HG03095 (cell line): ENCODE data around the gene PDXP.

Experiments
- ATAC-seq: cut with Tn5 transposase; IDR thresholded peaks from one replicate; pipeline ENCODE4 v1.9.1; 2021; ENCODE audit warnings: moderate library complexity; ENCODE audit not compliant: unreplicated experiment

The PDXP gene

DNA sequence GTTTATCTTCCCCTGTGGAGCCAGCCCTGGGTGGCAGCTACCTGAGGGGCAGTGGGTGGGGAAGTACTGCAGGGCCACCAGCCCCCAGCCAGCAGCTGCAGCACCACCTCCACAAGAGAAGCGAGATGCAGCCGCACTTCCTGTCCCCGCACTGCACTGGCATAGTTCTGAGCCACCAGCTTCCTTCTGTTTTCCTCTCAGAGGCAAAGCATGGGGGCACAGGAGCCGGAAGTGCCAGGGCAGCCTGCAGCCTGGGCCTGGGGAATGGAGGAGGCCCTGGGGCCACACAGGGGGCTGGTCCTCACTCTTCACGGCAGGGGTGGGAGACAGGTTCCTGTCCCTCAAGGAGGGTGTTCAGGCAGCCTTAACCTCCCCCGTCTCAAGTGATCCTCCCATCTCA lies 31.0 kb upstream of the PDXP start:
- ATAC-seq = no peak

DNA sequence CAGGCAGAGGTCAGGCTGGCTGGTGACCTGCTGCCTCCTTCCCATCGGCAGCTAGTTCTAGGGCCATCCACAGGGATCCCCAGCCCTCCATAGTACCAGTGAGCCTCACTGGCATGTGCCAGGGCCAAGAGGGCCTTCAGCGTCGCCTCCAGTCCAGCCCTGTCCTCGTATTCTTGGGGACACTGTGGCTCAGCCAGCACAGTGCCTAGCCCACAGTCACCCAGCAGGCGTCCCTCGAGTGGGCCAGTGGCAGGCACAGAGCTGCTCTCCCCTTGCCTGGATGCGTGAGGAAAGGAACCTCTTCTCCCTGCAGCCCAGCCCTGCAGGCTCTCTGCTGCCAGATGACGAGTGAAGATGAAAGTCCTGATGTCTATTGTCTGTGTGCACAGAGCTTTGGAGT lies 29.7 kb upstream of the PDXP start:
- ATAC-seq = no peak

DNA sequence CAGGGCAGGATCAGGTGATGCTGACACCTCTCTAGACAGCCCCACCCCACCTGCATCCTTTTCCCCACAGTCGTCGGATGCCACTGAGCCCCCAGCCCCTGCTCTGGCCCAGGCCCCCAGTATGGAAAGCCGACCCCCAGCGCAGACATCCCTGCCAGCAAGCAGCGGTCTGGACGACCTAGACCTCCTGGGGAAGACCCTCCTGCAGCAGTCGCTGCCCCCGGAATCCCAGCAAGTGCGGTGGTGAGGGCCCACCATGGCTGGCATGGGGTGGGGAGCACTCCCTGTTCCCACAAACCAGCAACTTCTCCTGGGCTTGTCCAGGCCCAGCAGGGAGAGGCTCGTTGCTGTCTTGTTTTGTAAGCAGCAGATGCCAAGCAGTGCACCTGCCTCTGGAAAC lies 28.6 kb upstream of the PDXP start:
- ATAC-seq = no peak

DNA sequence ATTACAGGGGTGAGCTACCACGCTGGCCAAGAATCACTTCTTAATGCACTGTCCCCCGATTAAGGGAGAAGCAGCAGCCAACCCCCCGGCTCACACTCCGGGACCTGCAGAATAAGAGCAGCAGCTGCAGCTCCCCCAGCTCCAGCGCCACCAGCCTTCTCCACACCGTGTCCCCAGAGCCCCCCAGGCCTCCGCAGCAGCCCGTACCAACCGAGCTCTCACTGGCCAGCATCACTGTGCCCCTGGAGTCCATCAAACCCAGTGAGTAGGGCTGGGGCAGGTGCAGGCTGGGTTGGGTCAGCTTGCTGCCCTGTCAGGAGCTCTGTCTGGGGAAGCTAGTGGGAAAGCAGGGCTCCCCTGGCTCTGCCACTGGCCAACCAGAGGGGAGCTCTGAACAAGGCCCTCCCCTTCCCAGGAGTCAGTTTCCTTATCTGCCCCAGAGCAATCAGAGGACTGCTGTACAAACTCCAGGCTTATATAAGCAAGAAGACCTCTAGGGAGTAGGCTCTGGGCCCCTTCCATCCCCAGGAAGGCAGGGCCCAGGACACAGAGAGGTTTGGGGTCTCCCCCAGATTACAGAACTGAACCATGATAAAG lies 27.6 kb upstream of the PDXP start:
- no peak for ATAC-seq

DNA sequence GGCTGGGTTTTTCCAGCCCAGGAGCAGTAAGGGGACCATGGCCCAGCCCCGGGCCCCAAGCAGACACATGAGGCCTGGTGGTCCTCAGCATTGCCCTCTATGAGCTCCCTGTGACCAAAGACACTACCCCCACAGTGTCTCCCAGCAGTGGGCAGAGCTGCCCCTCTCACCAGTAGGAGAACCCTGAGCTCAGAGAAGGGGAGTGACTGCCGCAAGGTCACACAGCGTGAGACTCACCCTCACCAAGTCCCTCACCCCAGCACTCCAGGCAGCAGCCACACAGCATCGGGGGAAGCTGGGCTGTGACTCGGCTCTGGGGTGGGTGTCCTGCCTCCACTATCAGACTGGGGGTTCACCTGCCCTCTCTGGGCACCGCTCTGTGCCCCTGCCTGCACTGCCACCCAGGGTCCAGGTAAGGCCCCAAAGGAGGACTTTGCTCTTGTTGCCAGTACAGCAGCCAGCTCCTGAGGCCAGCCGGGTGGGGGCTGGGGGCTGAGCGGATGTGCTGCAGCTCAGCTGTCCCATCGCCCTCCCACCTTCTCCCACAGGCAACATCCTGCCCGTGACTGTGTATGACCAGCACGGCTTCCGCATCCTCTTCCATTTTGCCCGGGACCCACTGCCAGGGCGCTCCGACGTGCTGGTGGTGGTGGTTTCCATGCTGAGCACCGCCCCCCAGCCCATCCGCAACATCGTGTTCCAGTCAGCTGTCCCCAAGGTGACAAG lies 26.9 kb upstream of the PDXP start:
- no peak for ATAC-seq

DNA sequence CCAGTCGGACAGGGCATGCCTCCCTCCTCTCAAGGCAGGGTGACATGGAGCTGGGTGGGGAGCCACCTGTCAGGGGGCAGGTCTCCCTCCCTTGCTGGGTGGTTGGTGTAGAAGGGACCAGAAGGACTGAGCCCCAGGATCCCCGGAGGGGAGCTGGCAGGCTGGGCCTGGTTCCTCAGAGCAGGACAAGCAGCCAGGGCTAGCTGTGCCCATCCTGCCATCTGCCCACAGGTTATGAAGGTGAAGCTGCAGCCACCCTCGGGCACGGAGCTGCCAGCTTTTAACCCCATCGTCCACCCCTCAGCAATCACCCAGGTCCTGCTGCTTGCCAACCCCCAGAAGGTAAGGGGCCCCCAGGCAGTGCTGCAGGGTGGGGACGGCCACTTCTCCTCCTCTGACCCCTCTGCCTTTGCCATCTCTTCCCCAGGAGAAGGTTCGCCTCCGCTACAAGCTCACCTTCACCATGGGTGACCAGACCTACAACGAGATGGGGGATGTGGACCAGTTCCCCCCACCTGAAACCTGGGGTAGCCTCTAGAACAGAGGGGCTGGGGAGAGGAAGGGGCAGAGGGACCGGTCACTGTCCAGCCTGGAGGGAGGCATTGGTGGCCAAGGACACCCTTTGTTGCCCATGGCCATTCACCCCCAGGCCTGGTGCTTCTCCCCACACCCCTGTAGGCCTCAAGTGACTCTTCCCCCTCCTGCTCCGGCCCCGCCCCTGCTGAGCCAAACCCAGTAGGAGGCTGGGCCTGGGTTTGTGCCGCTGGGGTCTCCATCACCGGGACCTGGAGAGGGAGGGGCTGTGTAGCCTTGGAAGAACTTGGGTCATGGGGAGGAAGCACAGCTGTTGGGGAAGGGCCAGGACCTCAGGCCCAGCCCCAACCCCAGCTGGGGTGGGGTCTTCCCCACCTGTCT lies 26.1 kb upstream of the PDXP start:
- ATAC-seq = peak; percentile 14

DNA sequence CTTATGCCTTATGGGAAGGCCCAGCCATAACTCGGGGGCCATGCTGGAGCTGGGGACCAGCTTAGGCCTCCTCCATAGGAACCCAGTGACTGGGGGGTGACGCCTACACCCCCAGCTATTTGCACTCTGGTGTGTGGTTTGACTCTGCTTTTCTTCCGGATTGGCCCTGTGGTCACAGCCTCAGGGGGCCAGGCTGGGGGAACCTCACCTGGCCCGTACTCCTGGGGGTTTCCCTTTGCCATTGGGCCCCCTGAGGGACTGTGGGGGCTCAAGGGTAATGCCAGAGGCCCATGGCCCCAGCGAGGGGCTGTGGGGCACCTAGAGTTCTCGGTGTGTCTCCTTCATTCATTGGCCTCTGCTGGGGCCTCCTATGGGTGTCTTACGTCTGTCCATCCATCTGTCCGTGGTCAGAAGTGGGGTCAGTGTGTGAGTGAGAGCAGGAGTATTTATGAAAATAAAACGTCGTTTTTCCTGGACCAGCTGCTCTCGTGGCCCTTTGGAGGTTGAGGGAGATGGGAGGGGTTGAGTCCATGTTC lies 25.4 kb upstream of the PDXP start:
- ATAC-seq = peak; percentile 46

DNA sequence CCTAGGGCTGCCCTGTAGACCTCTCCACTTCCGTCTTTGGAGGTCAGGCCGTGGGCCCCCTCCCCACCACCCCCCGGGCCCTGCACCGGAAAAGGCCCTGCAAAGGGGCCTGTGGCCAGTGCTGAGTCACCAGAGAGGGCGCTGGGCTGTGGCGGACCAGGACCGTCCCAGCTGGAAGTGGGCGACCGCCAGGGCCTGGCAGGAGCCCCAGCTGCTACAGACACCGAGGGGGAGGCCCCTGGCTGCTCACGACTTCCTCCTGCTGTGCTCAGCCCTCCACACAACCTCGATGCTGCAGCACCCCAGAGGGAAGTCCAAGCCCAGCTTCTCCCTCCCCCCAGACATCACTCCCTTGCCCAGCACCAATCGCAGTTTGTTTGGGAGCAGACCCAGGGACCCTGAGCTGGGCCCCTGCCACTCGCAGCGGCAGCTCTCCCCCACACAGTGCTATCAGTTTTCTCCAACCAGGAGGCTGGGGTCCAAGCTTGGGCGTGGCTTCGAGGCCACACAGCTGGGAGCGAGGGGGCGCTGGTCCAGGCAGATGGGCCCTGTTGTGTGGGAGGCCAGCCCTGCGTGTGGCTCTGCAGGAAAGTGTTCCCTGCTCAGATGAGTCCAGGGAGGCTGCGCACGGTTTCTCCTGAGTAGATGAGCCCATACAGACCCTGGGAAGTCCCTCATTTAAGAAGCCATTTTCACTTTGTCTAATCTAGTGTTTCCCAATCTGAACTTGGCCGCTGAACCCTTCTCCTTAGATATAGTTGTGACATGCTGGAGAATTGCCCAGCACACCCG lies 24.7 kb upstream of the PDXP start:
- peak; percentile 44 for ATAC-seq

DNA sequence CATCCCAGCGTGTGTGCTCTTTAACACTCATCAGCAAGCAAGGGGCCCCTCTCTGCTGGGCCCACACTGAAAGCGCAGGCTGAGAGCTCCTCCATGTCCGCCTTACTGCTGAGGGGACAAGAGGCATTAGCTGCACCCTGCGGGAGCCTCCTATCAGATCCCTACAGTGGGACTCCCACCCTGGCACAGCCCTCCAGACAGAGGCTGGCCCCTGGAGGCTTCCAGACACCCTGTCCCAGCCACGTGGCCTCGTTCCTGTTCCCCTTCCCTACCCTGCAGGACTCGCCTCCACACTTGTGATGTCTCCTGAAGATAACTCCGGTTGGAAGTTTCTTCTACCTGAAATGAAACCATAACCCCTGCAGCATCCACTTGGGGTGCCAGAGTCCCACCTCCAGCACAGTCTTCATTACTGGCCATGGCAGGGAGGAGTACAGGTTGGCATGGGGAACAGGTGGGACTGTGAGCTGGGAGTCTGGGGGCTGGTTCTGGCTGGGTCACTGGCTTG lies 24.1 kb upstream of the PDXP start:
- ATAC-seq = no peak

DNA sequence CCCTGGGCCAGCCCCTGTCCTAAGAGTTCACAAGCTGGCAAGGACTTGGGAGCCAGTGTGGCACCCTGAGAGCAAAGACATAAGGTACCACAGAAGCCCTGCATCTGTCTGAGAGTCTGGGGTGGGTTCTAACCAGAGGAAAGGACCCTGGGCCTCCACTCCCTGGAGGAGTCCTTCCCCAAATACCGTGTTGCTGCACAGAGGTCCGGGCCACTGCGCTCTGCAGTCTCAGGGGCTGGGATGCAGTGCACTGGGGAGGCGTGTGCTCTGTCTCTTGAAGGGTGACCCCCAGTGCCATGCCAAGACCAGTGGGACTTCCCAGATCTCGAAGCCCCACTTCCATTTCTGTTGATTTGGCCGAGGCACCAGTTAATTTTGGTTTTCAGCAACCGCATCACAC lies 23.4 kb upstream of the PDXP start:
- ATAC-seq = no peak

DNA sequence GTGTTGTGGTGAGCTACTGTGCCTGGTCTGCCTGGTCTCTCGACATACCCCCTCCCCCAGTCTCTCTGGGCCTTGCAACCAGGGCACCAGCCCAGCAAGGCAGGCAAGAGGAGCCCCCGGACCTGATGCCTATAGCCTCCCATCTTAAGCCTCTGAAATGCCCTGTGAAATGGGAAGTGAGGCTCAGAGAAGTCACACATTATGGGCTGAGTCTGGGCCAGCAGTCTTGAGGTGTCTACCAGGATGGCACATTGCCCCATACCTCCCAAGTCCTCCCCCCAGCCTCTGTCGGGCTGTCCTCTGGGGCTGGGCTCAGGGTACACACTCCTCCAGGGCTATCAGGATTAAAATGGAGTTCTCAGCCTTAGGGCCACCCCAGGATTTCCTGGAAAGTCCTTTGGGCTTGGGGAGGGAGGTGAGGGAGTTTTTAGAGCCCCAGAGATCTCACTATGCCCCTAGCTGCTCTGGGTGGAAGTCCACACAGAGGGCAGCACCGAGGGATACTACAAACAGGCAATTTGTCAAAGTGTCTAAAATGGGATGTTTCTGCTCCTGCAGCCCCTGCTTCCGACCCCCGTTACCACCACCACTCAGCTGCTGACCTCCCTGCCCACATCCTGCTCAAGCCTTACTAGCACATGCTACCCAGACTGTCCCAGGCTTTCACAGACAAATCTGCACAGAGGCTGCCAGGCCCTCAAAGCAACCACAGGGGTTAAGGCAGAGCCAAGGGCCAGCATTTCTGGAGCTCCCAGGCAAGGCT lies 22.2 kb upstream of the PDXP start:
- no peak for ATAC-seq

DNA sequence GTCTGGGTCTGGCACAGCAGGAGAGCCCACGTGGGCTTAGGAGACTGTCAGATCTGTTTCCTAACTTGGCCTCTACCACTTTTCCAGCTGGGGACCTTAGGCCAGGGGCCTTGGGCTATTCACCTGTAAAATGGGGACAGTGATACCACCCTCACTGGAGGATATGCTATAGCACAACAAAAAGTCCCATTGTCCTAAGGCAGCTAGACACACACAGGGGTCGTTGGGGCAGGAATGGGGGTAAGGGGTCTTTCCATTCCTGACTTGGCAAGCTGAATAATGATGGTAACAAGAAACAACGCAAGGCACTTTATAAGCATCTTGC lies 21.6 kb upstream of the PDXP start:
- ATAC-seq = no peak

DNA sequence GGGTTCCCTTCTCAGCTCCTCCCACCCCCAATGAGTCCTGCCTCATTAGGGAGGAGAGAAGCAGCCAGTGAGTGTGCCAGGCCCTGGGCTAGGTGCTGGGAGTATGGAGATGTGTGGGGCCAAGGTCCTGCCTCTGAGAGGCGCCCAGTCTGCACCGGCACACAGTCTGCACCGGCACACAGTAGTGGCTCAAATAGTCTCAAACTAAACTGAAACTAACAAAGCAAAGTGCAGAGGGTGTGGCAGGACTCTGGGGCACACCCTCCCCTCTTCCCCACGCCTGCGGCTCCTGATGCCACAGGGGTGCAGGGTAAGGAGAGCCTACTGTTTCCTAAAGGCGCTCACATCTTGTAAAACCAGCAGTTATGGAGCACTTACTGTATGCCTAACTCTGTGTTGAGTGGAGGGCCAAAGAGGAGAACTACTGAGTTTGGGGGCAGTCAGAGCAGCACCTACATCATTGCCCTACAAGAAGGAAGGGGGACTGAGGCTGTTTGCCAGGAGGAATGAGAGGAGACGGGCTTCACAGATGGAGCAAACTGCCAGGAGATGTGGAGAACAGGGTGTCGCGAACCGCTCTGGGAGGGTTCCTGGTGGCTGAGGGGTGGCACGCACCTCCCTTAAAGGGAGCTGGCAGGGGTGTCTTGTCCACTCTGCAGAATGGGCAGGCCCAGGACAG lies 20.0 kb upstream of the PDXP start:
- no peak for ATAC-seq

DNA sequence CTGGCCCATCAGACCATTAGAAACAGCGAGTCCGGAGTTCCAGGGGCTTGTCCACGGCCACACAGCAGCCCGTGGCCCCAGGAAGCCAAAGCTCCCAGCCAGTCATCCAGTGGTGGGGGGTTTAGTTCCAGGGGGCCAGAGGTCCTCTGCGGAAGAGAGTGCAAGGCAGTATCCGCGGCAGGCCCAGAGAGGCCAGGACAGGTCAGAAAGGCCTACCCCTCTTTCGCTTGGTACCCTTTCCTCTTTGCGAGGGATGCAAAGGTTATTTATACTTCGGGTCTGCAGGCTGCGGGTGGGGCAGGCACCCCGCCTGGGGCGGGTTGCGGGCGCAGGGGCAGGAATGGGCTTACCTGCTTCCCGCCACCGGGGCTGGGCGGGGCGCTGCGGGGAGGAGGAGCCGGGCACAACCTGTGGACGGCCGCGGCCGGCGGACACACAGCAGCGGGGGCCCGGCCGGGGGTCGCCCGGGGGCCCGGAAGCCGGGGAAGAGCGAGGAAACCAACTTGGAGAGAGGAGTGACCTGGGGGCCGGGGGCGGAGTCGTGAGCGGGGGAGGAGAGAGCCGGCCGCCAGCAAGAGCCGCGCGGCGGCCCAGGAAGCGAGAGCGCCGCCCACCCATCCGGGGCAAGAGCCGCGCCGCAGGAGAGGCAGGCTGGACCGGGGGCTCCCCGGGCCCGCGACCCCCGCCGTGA lies 19.3 kb upstream of the PDXP start, which contains the start of gene SH3BP1:
Gene SH3BP1 (plus strand): TSS at position 600 of the 691 bp plus-strand sequence. CDS start 119 bp downstream, outside the sequence.
- no peak for ATAC-seq

DNA sequence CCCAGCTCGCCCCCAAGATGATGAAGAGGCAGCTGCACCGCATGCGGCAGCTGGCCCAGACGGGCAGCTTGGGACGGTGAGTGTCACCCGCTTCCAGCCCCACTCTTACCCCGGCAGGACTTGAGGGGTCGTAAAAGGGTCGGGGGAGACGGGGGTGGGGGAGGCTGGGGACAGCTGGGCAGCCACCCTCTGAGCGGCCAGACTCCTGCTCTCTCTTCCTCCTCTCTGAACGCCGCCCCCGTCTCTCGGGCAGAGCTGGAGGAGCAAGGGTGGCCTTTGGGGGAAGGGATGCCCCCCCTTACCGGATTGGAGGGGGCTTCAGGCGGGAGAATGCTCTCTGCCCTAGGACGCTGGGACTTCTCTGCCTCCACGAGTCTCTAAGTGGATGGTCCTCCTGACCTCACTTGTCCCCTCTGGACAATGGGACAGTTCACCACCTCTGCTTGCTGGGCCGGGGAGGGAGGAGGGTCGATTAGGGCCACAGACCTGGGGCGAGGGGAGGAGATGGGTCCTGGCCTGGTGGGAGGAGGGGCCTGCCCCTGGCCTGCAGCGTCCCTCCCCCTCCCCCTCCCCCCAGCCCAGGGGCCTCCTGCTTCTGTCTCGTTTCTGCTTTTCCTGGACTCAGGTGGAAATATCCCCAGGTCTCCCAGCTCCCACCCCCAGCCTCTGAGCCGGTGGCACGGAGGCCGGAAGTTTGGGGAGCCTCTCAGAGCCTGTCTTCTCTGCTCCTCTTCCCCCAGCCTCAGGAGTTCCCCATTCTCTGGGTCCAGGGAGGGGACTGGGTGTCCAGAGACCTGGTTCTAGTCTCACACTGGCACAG lies 18.5 kb upstream of the PDXP start:
- ATAC-seq = no peak

DNA sequence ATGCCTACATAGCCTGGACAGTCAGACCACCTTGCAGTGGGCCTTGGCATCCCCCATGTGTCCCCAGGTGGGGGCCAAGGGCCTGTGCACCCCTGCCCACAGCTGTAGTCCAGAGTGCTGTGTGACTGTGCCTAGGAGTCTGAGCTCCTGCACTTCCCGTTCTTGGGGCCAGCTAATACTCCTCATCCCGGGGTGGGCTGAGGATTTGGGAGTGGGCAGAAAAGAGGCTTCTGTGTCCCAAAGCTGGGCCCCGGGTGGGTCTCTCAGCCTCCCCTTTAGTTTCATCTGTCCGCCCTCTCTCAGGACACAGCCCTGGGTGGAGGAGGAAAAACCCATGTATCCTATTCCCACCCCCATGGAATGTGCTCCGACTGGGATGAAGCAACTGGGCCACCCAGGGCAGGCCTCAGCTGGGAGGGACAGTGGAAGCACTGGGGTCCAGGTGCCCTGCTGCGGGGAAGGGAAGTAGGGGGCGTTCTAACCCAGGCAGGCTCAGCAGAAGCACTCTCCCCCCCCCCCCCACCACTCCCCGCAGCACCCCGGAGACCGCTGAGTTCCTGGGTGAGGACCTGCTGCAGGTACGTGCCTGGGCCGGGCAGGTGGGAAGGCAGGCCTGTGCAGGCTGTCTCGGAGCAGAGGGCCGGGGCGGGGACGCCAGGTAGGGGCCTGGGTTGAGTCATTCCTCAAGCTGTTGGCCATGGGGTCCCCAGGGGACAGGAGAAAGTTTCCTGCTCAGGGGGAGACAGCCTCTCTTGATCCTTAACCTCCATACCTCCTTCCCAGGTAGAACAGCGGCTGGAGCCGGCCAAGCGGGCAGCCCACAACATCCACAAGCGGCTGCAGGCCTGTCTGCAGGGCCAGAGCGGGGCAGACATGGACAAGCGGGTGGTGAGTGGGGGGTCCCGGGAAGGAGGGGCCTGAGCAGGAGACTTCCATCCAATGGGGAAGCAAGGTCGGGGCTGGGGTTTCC lies 17.6 kb upstream of the PDXP start:
- ATAC-seq = no peak

DNA sequence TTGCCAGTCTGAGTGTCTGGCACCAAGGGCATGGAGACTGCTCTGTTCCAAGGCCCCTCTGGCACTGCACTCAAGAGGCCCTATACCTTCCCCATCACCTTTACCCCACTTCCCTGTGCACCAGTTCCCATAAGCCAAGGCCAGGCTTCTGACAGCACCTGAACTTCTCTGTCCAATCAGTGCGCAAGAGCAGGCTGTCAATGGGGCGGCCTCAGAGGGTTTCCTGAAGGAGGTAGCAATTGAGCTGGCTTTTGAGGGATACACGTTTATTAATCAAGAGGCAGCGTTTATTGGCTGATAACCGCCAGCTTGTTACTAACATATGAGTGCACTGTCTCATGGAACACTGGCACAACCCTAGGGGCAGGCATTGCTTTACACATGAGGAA lies 17.0 kb upstream of the PDXP start:
- ATAC-seq = no peak
